Peyer's patch (tissue), 4 donors: ENCODE data around the gene RNF150.

Experiments used
- CTCF ChIP-seq, 6 experiments: fragments of 450-650 bp in 4 of 6; fragments of 200-600 bp in 2 of 6; sonication (generic) in 1 of 6; IDR thresholded peaks; one replicate each; pipeline ENCODE4 v1.5.1; 2017 to 2019; ENCODE audit warnings: antibody characterized with exemption in 6 of 6, mild to moderate bottlenecking in 3 of 6, moderate library complexity in 1 of 6
- POLR2A ChIP-seq, 2 donors: fragments of 450-650 bp; IDR thresholded peaks; one replicate each; pipeline ENCODE4 v1.5.1; 2017; ENCODE audit warnings: antibody characterized with exemption in 2 of 2, mild to moderate bottlenecking in 2 of 2, moderate library complexity in 2 of 2

- TF ChIP-seq CTCF (IDR thresholded peaks at IDR 0.05) (no peak), POLR2A (IDR thresholded peaks at IDR 0.05) (no peak)
Observed at GRCh38 chr4:141101511-141101910, 31.8 kb downstream of the RNF150 start.
